Choroid plexus epithelial cell (primary cell): ENCODE measurements around the gene SLC1A4.

Source experiments
- DNase-seq: peaks from one replicate; pipeline ENCODE4 v3.0.0-alpha.2; 2010; ENCODE audit warnings: low read depth
- H3K4me3 ChIP-seq: 2 replicates; pipeline ENCODE4 v1.5.1; 2011; ENCODE audit warnings: low read depth, mild to moderate bottlenecking, control low read depth, low read length, moderate library complexity
- TF ChIP-seq, protein P1 (sequence below): conservative IDR thresholded peaks from 2 replicates; pipeline ENCODE4 v1.5.1; 2011; ENCODE audit warnings: low read depth, mild to moderate bottlenecking, control low read depth, inconsistent platforms, low read length, moderate library complexity

Gene SLC1A4

GRCh38 chr2:64989126-64989981 lies at the start of gene SLC1A4:
TSS of gene SLC1A4 (plus strand) at chr2:64989399. CDS start at chr2:64989644, 245 bp downstream.
- peak within 1 kb of the TSS; percentile 73 for H3K4me3 ChIP-seq
- peak; percentile 87 for DNase-seq
- TF ChIP-seq, protein P1, sequence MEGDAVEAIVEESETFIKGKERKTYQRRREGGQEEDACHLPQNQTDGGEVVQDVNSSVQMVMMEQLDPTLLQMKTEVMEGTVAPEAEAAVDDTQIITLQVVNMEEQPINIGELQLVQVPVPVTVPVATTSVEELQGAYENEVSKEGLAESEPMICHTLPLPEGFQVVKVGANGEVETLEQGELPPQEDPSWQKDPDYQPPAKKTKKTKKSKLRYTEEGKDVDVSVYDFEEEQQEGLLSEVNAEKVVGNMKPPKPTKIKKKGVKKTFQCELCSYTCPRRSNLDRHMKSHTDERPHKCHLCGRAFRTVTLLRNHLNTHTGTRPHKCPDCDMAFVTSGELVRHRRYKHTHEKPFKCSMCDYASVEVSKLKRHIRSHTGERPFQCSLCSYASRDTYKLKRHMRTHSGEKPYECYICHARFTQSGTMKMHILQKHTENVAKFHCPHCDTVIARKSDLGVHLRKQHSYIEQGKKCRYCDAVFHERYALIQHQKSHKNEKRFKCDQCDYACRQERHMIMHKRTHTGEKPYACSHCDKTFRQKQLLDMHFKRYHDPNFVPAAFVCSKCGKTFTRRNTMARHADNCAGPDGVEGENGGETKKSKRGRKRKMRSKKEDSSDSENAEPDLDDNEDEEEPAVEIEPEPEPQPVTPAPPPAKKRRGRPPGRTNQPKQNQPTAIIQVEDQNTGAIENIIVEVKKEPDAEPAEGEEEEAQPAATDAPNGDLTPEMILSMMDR, result no peak

GRCh38 chr2:64941143-64941542 lies 48.1 kb upstream of the SLC1A4 start:
- H3K4me3 ChIP-seq, result no peak overlapping the region
- DNase-seq, result no peak
- TF ChIP-seq, protein P1, result no peak

DNA sequence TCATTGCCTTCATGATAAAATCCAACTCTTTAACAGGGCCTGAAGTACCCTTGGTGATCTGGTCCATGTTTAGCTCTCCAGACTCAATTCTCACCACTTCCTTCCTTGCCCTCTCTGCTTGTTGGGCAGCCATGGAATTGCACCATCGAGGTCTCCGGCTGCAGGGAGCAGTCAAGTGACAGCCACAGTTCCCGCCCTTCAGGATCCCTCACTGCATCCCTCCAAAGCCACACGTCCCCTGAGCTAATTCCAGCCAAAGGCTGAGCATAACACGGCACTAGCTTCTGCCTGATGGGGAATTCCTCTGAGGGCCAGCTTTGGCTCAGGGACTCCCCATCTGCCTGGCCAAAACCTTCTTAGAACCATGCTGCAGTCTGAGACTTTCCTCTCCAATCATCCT lies 47.4 kb upstream of the SLC1A4 start:
- no peak for DNase-seq
- TF ChIP-seq, protein P1, result no peak
- no peak overlapping the region for H3K4me3 ChIP-seq

GRCh38 chr2:64942693-64943092 lies 46.5 kb upstream of the SLC1A4 start:
- TF ChIP-seq, protein P1, result no peak
- no peak overlapping the region for H3K4me3 ChIP-seq
- no peak for DNase-seq

DNA sequence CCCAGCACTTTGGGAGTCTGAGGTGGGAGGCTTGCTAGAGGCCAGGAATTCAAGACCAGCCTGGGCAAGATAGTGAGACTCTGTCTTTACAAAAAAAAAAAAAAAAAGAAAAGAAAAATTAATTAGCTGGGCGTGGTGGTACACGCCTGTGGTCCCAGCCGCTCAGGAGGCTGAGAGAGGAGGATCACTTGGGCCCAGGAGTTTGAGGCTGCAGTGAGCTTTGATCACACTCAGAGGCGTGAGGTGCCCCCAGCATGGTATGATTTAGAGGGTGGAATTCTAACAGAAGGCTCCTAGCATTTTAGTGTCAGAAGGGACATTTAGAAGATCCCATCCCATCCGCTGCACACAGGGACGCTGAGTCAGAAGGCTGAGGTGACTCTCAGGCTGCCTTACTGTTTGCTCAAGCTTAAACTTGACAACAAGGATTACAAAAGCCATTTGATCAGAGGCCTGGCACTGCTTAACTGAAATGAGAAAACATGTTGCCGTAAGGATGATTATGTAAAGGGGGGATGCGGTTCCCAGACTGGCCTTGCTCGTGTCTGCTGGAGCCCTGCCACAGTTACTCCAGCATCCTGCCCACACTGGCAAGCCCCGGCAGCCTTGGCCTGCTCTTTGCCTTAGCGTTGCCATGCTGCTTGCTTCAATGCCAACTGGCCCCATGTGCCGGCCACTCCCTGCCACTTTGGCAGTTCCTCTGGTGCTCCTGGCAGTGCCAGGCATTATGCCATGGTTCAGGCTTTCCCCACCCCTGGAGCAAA lies 45.6 kb upstream of the SLC1A4 start:
- no peak for DNase-seq
- TF ChIP-seq, protein P1, result no peak
- H3K4me3 ChIP-seq, result no peak overlapping the region

GRCh38 chr2:64944484-64944883 lies 44.7 kb upstream of the SLC1A4 start:
- no peak for DNase-seq
- no peak overlapping the region for H3K4me3 ChIP-seq
- TF ChIP-seq, protein P1, result no peak
